Memory B cell (primary cell): ENCODE measurements around the gene CHEK2.
A peak's percentile ranks its signal among the peaks of the same experiment; 100 is the strongest.

Experiments used
- ATAC-seq: fragments of 150-1000 bp; cut with Tn5 transposase; 2 replicates; pipeline ENCODE4 v1.10.0; 2021; ENCODE audit warnings: low read depth, mild to moderate bottlenecking, moderate library complexity
- DNase-seq, 2 donors: peaks; one replicate each; pipeline ENCODE4 v3.0.0; 2022; ENCODE audit warnings: low spot score in 2 of 2
- H3K27ac Mint-ChIP-seq: one replicate; pipeline ENCODE4 v1.8.0; 2022; ENCODE audit warnings: mild to moderate bottlenecking, moderate library complexity, mixed read lengths
- H3K27me3 Mint-ChIP-seq: one replicate; pipeline ENCODE4 v1.8.0; 2022; ENCODE audit warnings: mixed read lengths
- H3K36me3 Mint-ChIP-seq: one replicate; pipeline ENCODE4 v1.8.0; 2022; ENCODE audit warnings: mild to moderate bottlenecking, mixed read lengths
- H3K4me1 Mint-ChIP-seq: one replicate; pipeline ENCODE4 v1.8.0; 2022; ENCODE audit warnings: mixed read lengths
- H3K4me3 Mint-ChIP-seq: one replicate; pipeline ENCODE4 v1.8.0; 2022; ENCODE audit warnings: mild to moderate bottlenecking, moderate library complexity, mixed read lengths
- H3K9me3 Mint-ChIP-seq: one replicate; pipeline ENCODE4 v1.8.0; 2022; ENCODE audit warnings: mixed read lengths

The CHEK2 gene

DNA sequence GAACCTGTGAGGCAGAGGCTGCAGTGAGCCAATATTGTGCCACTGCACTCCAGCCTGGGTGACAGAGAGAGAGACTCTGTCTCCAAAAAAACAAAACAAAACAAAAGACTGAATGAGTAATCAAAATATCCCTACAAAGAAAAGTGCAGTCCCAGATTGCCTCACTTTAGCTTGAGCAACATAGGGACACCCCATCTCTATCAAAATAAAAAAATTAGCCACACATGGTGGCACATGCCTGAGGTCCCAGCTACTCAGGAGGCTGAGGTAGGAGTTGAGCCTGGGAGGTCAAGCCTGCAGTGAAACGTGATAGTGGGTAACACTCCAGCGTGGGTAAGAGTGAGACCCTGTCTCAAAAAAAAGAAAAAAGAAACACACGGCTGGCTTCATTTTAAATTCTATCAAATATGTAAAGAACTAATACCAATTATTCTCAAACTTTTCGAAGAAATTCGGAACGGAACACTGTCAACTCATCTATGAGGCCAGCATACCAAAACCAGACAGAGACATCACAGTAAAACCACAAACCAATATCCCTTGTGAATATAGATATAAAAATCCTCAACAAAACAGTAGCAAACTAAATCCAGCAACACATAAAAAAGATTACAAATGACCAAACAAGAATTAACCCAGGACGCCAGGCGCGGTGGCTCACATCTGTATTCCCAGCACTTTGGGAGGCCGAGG, 12.9 kb downstream of the CHEK2 start:
- Mint-ChIP-seq H3K4me3 (no peak overlapping the region), H3K9me3 (no peaks in the 10 kb centered on the region), H3K36me3 (peaks cover 22% of the 10 kb centered on the region), H3K27ac (peak overlapping the region; percentile 13), H3K4me1 (peaks cover 2% of the 10 kb centered on the region), H3K27me3 (no peaks in the 10 kb centered on the region)
- DNase-seq: no peak
- no peak for ATAC-seq

DNA sequence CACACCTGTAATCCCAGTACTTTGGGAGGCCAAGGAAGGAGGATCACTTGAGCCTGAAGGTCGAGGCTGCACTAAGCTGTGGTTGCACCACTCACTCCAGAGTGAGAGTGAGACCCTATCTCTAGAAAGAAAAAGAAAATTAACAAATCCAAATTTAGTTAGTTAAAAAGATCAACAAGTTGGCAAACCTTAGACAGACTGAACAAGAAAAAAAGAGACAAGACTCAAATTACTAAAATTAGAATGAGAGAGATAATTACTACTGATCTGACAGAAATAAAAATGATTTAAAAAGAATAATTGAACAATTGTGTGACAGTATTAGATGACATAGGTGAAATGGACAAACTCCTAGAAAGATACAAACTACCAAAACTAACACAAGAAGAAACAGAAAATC, 13.6 kb downstream of the CHEK2 start:
- no peak overlapping the region for H3K27ac Mint-ChIP-seq
- H3K27me3 Mint-ChIP-seq: no peaks in the 10 kb centered on the region

DNA sequence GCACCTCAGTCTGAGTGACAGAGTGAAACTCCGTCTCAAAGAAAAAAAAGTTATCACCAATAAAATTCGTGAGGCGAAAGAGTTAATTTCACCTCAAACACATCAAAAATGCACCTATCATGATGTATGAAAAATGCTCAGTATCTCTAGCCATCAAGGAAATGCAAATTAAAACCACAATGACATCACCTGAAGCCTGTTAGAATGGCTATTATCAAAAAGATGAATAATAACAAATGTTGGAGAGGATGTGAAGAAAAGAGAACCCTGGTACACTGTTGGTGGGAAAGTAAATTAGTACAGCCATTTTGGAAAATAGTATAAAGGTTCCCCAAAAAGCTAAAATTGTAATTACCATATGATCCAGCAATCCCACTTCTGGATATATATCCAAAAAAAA, 23.6 kb downstream of the CHEK2 start:
- H3K4me3 Mint-ChIP-seq: peak overlapping the region; percentile 8
- no peak for ATAC-seq
- no peak overlapping the region for H3K27ac Mint-ChIP-seq
- H3K4me1 Mint-ChIP-seq: no peaks in the 10 kb centered on the region
- peaks cover 7% of the 10 kb centered on the region for H3K36me3 Mint-ChIP-seq
- no peak for DNase-seq
- H3K27me3 Mint-ChIP-seq: no peaks in the 10 kb centered on the region
- H3K9me3 Mint-ChIP-seq: no peaks in the 10 kb centered on the region

More for the DNA sequence above, 13.6 kb downstream of the CHEK2 start:
- DNase-seq (no peak), ATAC-seq (no peak)
- Mint-ChIP-seq H3K4me1 (peaks cover 2% of the 10 kb centered on the region), H3K36me3 (peaks cover 20% of the 10 kb centered on the region), H3K4me3 (no peak overlapping the region), H3K9me3 (no peaks in the 10 kb centered on the region)

DNA sequence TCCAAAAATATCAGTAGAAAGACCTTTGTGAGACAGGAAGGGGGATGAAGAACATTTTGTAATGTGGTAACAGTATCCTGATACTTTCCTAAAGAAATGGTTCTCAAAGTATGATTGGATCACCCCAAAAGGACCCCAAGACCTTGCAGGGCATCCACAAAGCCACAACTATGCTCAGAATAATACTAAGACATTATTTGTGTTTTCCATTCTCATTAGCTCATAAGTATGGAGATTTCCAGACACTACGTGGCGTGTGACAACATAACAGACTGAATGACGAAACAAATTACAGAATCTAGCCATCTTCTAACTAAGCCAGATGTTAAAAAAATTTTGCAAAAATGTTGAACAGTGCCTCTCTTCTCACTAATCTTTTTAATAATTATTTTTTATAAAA, 24.9 kb downstream of the CHEK2 start:
- no peaks in the 10 kb centered on the region for H3K9me3 Mint-ChIP-seq
- no peaks in the 10 kb centered on the region for H3K27me3 Mint-ChIP-seq
- H3K4me1 Mint-ChIP-seq: no peaks in the 10 kb centered on the region
- DNase-seq: no peak
- H3K36me3 Mint-ChIP-seq: peaks cover 7% of the 10 kb centered on the region
- H3K27ac Mint-ChIP-seq: no peak overlapping the region
- ATAC-seq: no peak
- no peak overlapping the region for H3K4me3 Mint-ChIP-seq

DNA sequence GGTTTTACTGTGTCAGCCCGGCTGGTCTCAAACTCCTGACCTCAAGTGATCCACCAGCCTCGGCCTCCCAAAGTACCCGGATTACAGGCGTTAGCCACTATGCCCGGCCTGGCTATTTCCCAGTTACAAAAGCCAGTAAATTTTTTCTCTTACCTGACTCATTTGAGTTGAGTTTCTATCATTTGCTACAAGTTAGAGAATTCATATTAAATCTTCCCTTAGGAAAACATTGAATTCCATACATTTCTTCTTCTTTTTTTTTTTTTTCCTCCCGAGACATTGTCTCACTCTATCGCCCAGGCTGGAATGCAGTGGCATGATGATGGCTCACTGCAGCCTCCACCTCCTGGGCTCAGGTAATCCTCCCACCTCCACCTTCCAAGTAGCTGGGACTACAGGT, 26.0 kb downstream of the CHEK2 start:
- H3K9me3 Mint-ChIP-seq: no peaks in the 10 kb centered on the region
- ATAC-seq: no peak
- no peak overlapping the region for H3K27ac Mint-ChIP-seq

DNA sequence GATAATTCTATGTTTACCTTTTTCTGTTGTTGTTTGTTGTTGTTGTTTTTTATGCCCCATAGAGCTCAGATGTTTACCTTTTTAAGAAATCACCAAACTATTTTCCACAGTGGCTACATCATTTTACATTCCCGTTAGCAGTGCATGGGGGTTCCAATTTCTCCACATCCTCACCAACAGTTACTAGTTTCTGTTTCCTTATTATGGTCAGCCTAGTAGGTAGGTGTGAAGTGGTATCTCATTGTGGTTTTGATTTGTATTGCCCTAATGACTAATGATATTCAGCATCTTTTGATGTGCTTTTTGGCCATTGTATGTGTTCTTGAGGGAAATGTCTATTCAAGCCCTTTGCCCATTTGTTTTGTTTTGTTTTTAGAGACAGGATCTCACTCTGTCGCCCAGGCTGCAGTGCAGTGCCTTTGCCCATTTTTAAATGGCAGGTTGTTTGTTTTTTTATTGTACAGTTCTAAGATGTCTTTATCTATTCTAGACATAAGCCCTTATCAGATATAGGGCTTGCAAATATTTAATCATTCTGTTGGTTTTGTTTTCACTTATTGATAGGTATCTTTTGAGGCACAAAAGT, 27.5 kb downstream of the CHEK2 start:
- no peaks in the 10 kb centered on the region for H3K4me1 Mint-ChIP-seq
- H3K27me3 Mint-ChIP-seq: no peaks in the 10 kb centered on the region
- peaks cover 7% of the 10 kb centered on the region for H3K36me3 Mint-ChIP-seq
- no peak for ATAC-seq
- no peaks in the 10 kb centered on the region for H3K9me3 Mint-ChIP-seq
- no peak overlapping the region for H3K27ac Mint-ChIP-seq
- DNase-seq: no peak
- no peak overlapping the region for H3K4me3 Mint-ChIP-seq

More for the DNA sequence above, 26.0 kb downstream of the CHEK2 start:
- no peak for DNase-seq
- Mint-ChIP-seq H3K4me1 (no peaks in the 10 kb centered on the region), H3K4me3 (no peak overlapping the region), H3K27me3 (no peaks in the 10 kb centered on the region), H3K36me3 (peaks cover 8% of the 10 kb centered on the region)

DNA sequence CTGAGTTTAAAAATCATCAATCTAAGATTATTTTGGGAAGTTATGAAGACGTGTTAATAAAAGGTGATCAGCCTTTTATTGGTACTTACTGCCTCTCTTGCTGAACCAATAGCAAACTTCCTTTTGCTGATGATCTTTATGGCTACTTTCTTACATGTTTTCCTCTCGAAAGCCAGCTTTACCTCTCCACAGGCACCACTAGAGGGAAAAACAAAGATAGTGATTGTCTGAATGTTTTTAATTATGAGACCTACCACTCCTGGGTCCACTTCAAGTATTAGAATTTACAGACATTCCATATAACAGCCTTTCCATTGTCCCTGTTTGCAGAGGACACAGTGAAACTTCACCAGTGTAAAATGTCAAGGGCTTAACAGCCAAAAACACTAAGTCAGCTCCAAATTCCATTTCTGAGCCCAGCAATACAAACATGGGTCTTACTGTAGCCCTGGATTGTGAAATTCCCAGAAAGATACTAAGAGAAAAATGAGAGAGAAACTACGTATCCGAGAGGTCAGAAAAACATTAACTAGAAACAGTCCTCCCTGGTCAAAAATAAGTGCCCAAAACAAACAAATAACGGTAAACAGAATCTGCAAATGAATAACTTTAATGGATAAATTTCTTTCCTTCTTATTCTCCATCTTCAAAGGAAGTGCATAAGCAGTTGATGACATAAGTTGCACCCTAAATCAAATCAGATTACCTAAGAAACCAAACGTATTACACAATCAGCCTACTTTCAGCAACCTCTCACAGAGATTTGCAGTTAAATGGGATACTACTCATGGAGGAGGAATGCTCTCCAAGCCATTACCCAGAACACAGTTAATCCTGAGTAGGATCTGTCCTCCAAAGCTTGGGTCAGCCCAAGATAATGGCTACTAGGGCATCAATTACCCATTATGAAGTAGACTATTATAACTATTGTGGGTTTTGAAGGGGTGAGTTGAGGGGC, 29.5 kb downstream of the CHEK2 start:
- no peak for DNase-seq
- H3K9me3 Mint-ChIP-seq: no peaks in the 10 kb centered on the region
- no peak overlapping the region for H3K4me3 Mint-ChIP-seq
- peaks cover 1% of the 10 kb centered on the region for H3K4me1 Mint-ChIP-seq
- no peak overlapping the region for H3K27ac Mint-ChIP-seq
- ATAC-seq: no peak
- H3K27me3 Mint-ChIP-seq: no peaks in the 10 kb centered on the region
- H3K36me3 Mint-ChIP-seq: peaks cover 8% of the 10 kb centered on the region

DNA sequence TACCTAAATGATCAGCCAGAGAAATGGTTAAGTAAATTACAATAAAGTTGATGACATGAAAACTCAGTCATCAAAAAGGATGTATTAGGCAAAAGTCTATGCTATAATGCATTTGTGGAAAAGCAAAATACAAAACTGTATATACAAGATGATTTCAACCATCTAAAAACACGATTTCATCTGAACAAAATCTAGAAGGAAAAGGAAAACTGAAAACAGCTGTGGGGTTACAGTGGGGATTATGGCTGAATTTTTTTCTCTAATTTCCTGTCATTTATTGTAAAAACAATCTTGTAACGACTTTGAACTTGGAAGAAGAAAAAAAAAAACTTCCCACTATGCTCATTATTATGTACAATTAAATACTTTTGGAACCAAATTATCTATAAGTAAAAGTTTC, 30.3 kb downstream of the CHEK2 start:
- Mint-ChIP-seq H3K27me3 (no peaks in the 10 kb centered on the region), H3K36me3 (peaks cover 8% of the 10 kb centered on the region)
- no peak for DNase-seq

DNA sequence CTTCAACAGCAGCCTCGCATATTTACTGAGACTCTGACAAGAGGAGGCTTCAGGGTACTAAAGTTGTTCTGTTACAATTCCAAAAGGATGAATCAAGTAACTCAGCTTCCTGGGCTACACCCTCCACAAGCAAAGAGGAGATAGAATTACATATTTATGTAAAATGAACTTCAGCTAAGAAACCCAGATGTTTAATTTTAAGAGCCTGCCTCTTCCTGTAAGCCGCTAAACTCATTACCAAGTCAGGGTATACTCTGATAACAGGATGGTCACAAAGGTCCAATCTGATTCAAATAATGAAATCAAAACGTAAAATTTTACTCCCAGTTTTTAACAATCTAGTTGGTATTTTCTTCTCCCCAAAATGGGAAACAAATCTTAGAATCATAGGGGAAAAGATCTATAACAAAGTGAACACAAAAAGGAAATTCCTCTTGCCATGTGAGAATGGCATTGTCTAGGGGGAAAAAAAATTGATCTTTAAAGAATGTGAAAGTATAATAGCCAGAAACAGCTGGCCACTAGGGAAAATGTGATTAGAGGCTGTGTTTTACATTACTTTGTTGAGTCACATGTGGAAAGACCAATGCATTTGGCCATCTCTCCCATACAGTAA, 30.9 kb downstream of the CHEK2 start:
- no peak overlapping the region for H3K27ac Mint-ChIP-seq
- peaks cover 9% of the 10 kb centered on the region for H3K4me1 Mint-ChIP-seq
- H3K36me3 Mint-ChIP-seq: peaks cover 8% of the 10 kb centered on the region
- H3K9me3 Mint-ChIP-seq: no peaks in the 10 kb centered on the region
- H3K4me3 Mint-ChIP-seq: no peak overlapping the region
- H3K27me3 Mint-ChIP-seq: no peaks in the 10 kb centered on the region
- no peak for DNase-seq
- no peak for ATAC-seq

More for the DNA sequence above, 30.3 kb downstream of the CHEK2 start:
- H3K27ac Mint-ChIP-seq: no peak overlapping the region
- no peak for ATAC-seq
- H3K4me3 Mint-ChIP-seq: no peak overlapping the region
- H3K4me1 Mint-ChIP-seq: peaks cover 6% of the 10 kb centered on the region
- H3K9me3 Mint-ChIP-seq: no peaks in the 10 kb centered on the region

DNA sequence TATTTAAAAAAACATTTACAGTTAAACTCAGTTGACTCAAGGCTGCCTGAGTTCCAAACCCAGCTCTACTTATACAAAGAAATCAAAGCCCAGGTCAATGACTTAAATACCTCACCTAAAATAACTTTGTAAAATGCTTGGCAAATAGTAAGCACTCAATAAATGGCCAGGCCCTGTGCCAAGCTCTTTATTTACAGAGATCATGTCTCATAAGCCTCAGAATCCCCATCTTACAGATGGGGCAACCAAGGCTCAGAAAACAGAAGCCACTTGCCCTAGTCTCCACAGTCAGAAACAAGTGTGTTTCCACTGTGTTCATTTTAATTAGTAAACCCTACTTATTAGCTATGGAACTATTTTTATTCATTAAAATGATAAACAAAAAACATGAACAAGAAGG, 31.5 kb downstream of the CHEK2 start:
- ATAC-seq (no peak), DNase-seq (no peak)
- Mint-ChIP-seq H3K9me3 (no peaks in the 10 kb centered on the region), H3K4me3 (no peak overlapping the region), H3K27me3 (no peaks in the 10 kb centered on the region), H3K27ac (no peak overlapping the region), H3K36me3 (peaks cover 8% of the 10 kb centered on the region), H3K4me1 (peaks cover 9% of the 10 kb centered on the region)

DNA sequence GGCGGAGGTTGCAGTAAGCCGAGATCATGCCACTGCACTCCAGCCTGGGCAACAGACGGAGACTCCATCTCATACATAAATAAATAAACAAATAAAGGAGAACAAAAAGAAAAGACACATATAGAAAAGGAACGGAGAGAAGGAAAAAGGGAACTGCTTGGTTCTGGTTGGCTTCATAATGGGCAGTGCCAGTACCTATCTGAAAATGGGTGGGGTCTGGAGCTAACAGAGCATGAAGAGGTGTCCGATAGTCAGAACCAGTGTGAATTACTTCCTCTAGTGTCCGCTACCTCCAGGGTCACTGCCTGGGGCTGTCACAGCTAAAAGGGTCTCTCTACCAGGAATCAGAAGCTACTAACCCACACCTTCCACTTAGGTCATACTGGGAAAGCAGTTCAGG, 34.8 kb downstream of the CHEK2 start:
- DNase-seq (peak in 1 of 2 donors; percentile 19), ATAC-seq (peak; percentile 96)
- Mint-ChIP-seq H3K27ac (no peak overlapping the region), H3K9me3 (no peaks in the 10 kb centered on the region), H3K4me3 (peak overlapping the region; percentile 45), H3K27me3 (no peaks in the 10 kb centered on the region), H3K4me1 (peaks cover 9% of the 10 kb centered on the region), H3K36me3 (peaks cover 8% of the 10 kb centered on the region)

DNA sequence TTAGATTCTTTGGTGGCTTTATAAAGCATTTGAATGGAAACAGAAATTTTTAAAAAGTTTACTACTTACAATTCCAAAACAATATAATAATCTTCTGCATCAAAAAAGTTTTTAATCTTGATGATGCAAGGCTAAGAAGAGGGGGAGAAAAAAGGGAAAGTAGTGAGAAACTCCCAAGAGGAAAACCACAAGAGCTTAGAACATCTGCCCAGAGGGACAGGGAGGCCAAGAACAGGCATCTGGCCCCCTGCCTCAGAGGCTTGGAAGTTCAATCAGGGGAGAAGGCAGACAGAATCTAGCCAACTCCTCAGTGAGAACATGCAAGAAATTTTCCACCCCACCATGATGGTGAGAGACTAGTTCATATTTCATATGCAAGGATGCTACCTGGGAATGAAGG, 38.2 kb downstream of the CHEK2 start:
- Mint-ChIP-seq H3K4me3 (no peak overlapping the region), H3K27me3 (no peaks in the 10 kb centered on the region), H3K27ac (no peak overlapping the region), H3K36me3 (peaks cover 9% of the 10 kb centered on the region), H3K9me3 (no peaks in the 10 kb centered on the region), H3K4me1 (peaks cover 9% of the 10 kb centered on the region)
- DNase-seq: no peak
- ATAC-seq: no peak

DNA sequence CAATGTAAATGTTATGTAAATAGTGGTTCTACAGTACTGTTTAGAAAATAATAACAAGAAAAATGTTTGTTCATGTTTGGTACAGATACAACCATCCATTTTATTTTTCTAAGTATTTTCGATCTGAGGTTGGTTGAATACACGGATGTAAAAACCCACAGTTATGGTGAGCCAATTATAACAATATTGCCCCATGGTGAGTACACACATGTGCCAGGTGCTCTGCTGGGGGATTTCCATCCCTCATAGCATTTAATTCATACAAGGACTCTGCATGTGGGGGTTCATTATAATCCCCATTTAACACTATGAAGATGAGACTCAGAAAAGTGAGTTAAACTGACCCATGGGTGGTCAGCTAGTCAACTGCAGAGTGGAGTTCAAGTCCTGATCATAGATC, 38.7 kb downstream of the CHEK2 start:
- H3K4me1 Mint-ChIP-seq: peaks cover 9% of the 10 kb centered on the region
- peaks cover 4% of the 10 kb centered on the region for H3K36me3 Mint-ChIP-seq
- no peak for DNase-seq
- H3K27ac Mint-ChIP-seq: no peak overlapping the region
- H3K9me3 Mint-ChIP-seq: no peaks in the 10 kb centered on the region
- peak; percentile 37 for ATAC-seq
- H3K4me3 Mint-ChIP-seq: no peak overlapping the region
- no peaks in the 10 kb centered on the region for H3K27me3 Mint-ChIP-seq
